Epithelial cell of proximal tubule (primary cell): ENCODE data around the gene PPP1R12B. TPM values are rescaled to one million over a fixed set of nuclear protein-coding genes. Genes with fewer than 3 reads are reported as not detected.
"Not testable (repeated sequence)": the region's sequence is repeated elsewhere in the genome, so short reads cannot be mapped to it uniquely, and the experiment has no call there.

Experiments
- DNase-seq: peaks from one replicate; pipeline ENCODE4 v3.0.0-alpha.2; 2011; ENCODE audit warnings: low read depth
- H3K4me3 ChIP-seq: 2 replicates; pipeline ENCODE4 v1.5.1; 2011; ENCODE audit warnings: low read depth, mild to moderate bottlenecking, low read length
- CTCF ChIP-seq: conservative IDR thresholded peaks from 2 replicates; pipeline ENCODE4 v1.5.1; 2012; ENCODE audit warnings: low read depth, mild to moderate bottlenecking, low read length
- total RNA-seq: library from RNA; depleted of rRNA; stranded (reverse); fragments of >200 nt; gene quantifications from 2 replicates; pipeline ENCODE4 v1.2.3, GENCODE V29; 2015

PPP1R12B gene
- total RNA-seq, 1 donor from 2014 or later, result 21.6 TPM

GRCh38 chr1:202434059-202434458 is 85.6 kb downstream of the PPP1R12B start:
- DNase-seq, result no peak
- no peak for TF ChIP-seq CTCF
- no peak overlapping the region for H3K4me3 ChIP-seq

- no peak overlapping the region for H3K4me3 ChIP-seq
- TF ChIP-seq CTCF, result no peak
- no peak for DNase-seq
Observed at GRCh38 chr1:202438393-202439174, 90.1 kb downstream of the PPP1R12B start.

GRCh38 chr1:202439308-202439707 is 90.8 kb downstream of the PPP1R12B start:
- no peak overlapping the region for H3K4me3 ChIP-seq
- DNase-seq, result no peak
- TF ChIP-seq CTCF, result no peak

- H3K4me3 ChIP-seq, DNase-seq: not testable (repeated sequence)
Observed at GRCh38 chr1:202448140-202448539, 99.6 kb downstream of the PPP1R12B start.

GRCh38 chr1:202451641-202452040 is 103.1 kb downstream of the PPP1R12B start:
- not testable (repeated sequence) for H3K4me3 ChIP-seq, DNase-seq

GRCh38 chr1:202452508-202452907 is 104.0 kb downstream of the PPP1R12B start:
- no peak for TF ChIP-seq CTCF
- no peak for DNase-seq
- no peak overlapping the region for H3K4me3 ChIP-seq

- not testable (repeated sequence) for DNase-seq
Observed at GRCh38 chr1:202456372-202457169, 108.1 kb downstream of the PPP1R12B start.

GRCh38 chr1:202458651-202459050 is 110.2 kb downstream of the PPP1R12B start:
- DNase-seq, H3K4me3 ChIP-seq: not testable (repeated sequence)

More at GRCh38 chr1:202456372-202457169, 108.1 kb downstream of the PPP1R12B start:
- H3K4me3 ChIP-seq, result not testable (repeated sequence)

- not testable (repeated sequence) for DNase-seq, H3K4me3 ChIP-seq
Observed at GRCh38 chr1:202459470-202460142, 111.1 kb downstream of the PPP1R12B start.

- DNase-seq, H3K4me3 ChIP-seq: not testable (repeated sequence)
Observed at GRCh38 chr1:202460143-202460495, 111.6 kb downstream of the PPP1R12B start.
